Measurements from ENCODE around the gene CHAF1B.

- TF ChIP-seq, protein P1, sequence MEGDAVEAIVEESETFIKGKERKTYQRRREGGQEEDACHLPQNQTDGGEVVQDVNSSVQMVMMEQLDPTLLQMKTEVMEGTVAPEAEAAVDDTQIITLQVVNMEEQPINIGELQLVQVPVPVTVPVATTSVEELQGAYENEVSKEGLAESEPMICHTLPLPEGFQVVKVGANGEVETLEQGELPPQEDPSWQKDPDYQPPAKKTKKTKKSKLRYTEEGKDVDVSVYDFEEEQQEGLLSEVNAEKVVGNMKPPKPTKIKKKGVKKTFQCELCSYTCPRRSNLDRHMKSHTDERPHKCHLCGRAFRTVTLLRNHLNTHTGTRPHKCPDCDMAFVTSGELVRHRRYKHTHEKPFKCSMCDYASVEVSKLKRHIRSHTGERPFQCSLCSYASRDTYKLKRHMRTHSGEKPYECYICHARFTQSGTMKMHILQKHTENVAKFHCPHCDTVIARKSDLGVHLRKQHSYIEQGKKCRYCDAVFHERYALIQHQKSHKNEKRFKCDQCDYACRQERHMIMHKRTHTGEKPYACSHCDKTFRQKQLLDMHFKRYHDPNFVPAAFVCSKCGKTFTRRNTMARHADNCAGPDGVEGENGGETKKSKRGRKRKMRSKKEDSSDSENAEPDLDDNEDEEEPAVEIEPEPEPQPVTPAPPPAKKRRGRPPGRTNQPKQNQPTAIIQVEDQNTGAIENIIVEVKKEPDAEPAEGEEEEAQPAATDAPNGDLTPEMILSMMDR (IDR thresholded peaks at IDR 0.05): no peak
- TF ChIP-seq POLR2A (IDR thresholded peaks at IDR 0.05): no peak
Observed at GRCh38 chr21:36337099-36337509, 48.1 kb upstream of the CHAF1B start.

Data from adrenal gland (tissue), 5 donors.